Activated T-helper 2 cell treated with anti-CD3 and anti-CD28 coated beads, Interferon-gamma antibody, Interleukin-2, Interleukin-4, amounts not matched to agents 10 μg/mL and 5 μg/mL and 100 μg/mL, durations not matched to agents 14 hours and 24 hours and 36 hours (primary cell): ENCODE measurements around the gene STAM. TPM values are rescaled to one million over a fixed set of nuclear protein-coding genes. Genes with fewer than 3 reads are reported as not detected.

Experiments
- DNase-seq: peaks from one replicate; pipeline ENCODE4 v3.0.0; 2021; ENCODE audit warnings: low spot score
- H3K27ac Mint-ChIP-seq: one replicate; pipeline ENCODE4 v1.8.0; 2021; ENCODE audit warnings: mixed read lengths
- H3K27me3 Mint-ChIP-seq: one replicate; pipeline ENCODE4 v1.8.0; 2021; ENCODE audit warnings: low read depth, mixed read lengths
- H3K36me3 Mint-ChIP-seq: one replicate; pipeline ENCODE4 v1.8.0; 2021; ENCODE audit warnings: low read depth, mixed read lengths
- H3K4me1 Mint-ChIP-seq: one replicate; pipeline ENCODE4 v1.8.0; 2021; ENCODE audit warnings: low read depth, mixed read lengths
- H3K4me3 Mint-ChIP-seq: one replicate; pipeline ENCODE4 v1.8.0; 2021; ENCODE audit warnings: low read depth, mild to moderate bottlenecking, moderate library complexity, mixed read lengths
- H3K9me3 Mint-ChIP-seq: one replicate; pipeline ENCODE4 v1.8.0; 2021; ENCODE audit warnings: mixed read lengths
- intact Hi-C: fragments of 100-400 bp; cut with micrococcal nuclease; formaldehyde crosslinking; loops from one replicate; pipeline ENCODE4 v1.15.1; 2023
- total RNA-seq: library from RNA; stranded (reverse); gene quantifications from 2 replicates; pipeline ENCODE4 v1.2.3, GENCODE V29; 2022

Gene STAM
- total RNA-seq, 1 donor from 2014 or later: 33.8 TPM

DNA sequence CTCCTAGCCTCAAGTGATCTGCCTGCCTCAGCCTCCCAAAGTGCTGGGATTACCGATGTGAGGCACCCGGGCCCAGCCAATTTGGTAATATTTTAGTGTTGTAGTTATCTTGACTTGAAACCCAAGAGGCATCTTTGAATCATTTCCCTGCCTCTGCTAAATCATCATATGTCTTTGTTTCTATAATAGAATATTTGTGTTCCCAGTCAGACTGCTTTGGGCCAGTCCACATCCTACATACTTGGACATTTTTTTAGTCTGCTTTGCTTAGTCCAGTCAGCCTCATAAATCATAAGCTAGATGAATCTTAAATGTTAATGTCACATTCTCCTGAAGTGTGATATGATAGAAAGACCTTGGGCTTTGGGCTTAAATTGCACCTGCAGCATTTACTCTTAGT lies 5.9 kb downstream of the STAM start:
- no peak overlapping the region for H3K4me3 Mint-ChIP-seq
- peaks cover 43% of the 10 kb centered on the region for H3K9me3 Mint-ChIP-seq
- H3K27me3 Mint-ChIP-seq: no peaks in the 10 kb centered on the region
- H3K36me3 Mint-ChIP-seq: peaks cover 81% of the 10 kb centered on the region
- peak overlapping the region; percentile 59 for H3K27ac Mint-ChIP-seq
- intact Hi-C loops: loop anchor here (5.0 to 10.0 kb wide), 2 partner anchors 418 to 1005 kb away; partner anchors contain the start of genes ARL5B and NSUN6
- peaks cover 68% of the 10 kb centered on the region for H3K4me1 Mint-ChIP-seq
- DNase-seq: no peak

DNA sequence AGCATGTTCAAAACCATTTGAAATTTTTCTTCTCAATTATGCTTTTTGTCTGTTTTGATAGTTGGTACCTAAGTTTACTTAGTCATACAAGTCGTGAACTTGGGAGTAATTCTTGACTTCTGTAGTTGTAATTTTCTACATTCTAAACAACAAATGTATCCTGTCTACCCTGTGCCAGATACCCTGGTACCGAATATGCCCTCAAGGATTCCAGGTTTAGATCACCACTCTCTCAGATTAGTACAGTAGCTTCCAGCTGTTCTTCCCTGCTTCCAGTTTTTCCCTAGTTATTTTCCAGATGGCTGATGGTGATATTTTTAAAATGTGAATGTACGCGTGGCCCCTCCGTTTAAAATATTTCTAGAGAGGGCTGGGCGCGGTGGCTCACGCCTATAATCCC lies 6.5 kb downstream of the STAM start:
- DNase-seq: no peak
- Mint-ChIP-seq H3K27me3 (no peaks in the 10 kb centered on the region), H3K9me3 (peaks cover 49% of the 10 kb centered on the region), H3K27ac (peak overlapping the region; percentile 16), H3K36me3 (peaks cover 86% of the 10 kb centered on the region), H3K4me1 (peaks cover 70% of the 10 kb centered on the region), H3K4me3 (no peak overlapping the region)
- intact Hi-C loops: no loop called here

DNA sequence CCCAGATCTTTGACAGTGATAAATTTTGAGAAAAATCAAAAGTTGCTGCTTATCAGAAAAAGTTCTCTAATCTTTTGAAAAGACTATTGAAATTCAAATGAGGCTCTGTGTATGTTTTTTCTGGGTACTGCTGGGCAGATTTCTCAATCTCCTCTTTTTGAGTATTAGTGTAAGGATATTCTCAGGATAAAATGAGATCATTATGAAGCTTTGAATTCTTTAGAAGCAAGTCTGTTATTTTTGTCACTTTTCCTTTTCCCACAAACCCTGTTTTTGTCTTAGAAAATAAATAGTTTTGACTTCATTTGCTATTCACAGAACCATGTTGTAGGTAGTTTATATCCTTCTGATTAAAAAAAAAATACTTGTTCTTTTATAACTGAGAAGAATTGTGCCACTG lies 7.9 kb downstream of the STAM start:
- intact Hi-C loops: no loop called here
- DNase-seq: no peak
- peaks cover 70% of the 10 kb centered on the region for H3K4me1 Mint-ChIP-seq
- H3K4me3 Mint-ChIP-seq: peak overlapping the region; percentile 3
- peaks cover 50% of the 10 kb centered on the region for H3K9me3 Mint-ChIP-seq
- H3K27ac Mint-ChIP-seq: peak overlapping the region; percentile 57
- no peaks in the 10 kb centered on the region for H3K27me3 Mint-ChIP-seq
- peaks cover 95% of the 10 kb centered on the region for H3K36me3 Mint-ChIP-seq

DNA sequence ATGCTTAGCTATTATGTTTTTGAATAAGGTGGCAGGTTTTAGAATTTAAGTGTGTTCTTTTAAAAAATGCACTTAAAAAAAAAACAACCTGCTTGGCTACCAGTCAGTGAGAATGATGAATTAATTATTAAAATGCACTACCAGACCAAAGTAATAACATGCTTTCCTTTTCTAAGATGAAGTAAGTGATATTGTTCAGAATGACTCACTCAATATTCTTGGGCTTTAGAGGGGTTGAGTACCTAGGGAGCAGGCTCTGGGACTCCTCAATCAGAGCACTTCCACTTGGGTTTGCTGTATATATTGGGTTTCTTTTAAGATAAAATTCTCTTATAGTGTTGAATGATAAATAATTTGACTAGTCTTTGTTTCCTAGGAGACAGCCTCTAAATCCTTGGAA lies 8.6 kb downstream of the STAM start:
- intact Hi-C loops: no loop called here
- H3K27ac Mint-ChIP-seq: no peak overlapping the region
- no peak for DNase-seq
- H3K9me3 Mint-ChIP-seq: peaks cover 51% of the 10 kb centered on the region
- no peaks in the 10 kb centered on the region for H3K27me3 Mint-ChIP-seq
- H3K36me3 Mint-ChIP-seq: peaks cover 95% of the 10 kb centered on the region
- H3K4me3 Mint-ChIP-seq: no peak overlapping the region
- H3K4me1 Mint-ChIP-seq: peaks cover 71% of the 10 kb centered on the region

DNA sequence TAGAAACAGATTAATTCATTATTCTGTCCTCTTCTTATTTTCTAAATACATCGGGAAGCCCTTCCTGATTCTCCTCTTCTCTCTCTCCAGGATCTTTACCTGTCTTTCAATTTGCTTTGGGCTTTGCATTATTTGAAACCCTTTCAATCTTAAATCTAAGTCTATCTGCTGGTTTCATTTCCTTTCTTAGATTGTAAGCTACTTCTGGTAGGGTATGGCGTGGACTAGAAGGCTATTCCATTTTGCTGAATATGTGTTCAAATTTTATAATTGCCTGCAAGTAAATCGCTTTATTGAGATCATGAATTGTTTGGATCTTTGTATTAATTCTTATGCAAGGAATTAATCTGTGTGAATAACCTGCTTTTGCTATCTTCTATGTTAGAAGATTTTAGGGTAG lies 11.1 kb downstream of the STAM start:
- intact Hi-C loops: loop anchor here (1.0 to 2.0 kb wide), 2 partner anchors 9 to 14 kb away; no protein-coding TSS in a partner anchor
- peak overlapping the region; percentile 8 for H3K27ac Mint-ChIP-seq
- no peak for DNase-seq
- H3K4me1 Mint-ChIP-seq: peaks cover 61% of the 10 kb centered on the region
- no peaks in the 10 kb centered on the region for H3K27me3 Mint-ChIP-seq
- peaks cover 88% of the 10 kb centered on the region for H3K36me3 Mint-ChIP-seq
- peaks cover 53% of the 10 kb centered on the region for H3K9me3 Mint-ChIP-seq
- H3K4me3 Mint-ChIP-seq: no peak overlapping the region

DNA sequence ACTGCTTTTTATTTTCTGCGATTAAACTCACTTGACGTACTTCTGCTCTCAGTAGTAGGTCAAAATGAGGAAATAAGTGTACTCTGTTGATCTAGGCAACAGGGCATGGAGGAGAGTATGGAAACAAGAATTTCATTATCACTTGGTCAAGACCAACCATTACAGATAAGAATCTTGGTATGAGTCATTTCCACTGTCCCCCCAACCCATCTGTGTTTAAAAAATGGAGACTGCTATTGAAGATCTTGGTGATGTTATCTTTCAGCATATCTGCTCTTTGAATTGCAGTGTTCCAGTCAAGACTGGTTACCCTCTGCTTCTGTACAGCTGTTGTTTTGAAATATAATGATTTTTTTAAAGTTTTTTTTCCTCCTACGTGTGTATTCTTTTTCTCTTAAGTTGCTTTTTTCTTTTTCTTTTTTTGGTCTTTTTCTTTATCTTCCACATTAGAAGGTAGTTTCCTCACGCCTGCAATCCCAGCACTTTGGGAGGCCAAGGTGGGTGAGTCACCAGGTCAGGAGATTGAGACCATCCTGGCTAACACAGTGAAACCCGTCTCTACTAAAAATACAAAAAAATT lies 11.7 kb downstream of the STAM start:
- H3K36me3 Mint-ChIP-seq: peaks cover 82% of the 10 kb centered on the region
- intact Hi-C loops: loop anchor here (1.0 to 2.0 kb wide), 2 partner anchors 9 to 13 kb away; no protein-coding TSS in a partner anchor
- peak overlapping the region; percentile 11 for H3K4me3 Mint-ChIP-seq
- no peak for DNase-seq
- peak overlapping the region; percentile 70 for H3K27ac Mint-ChIP-seq
- no peaks in the 10 kb centered on the region for H3K27me3 Mint-ChIP-seq
- peaks cover 55% of the 10 kb centered on the region for H3K4me1 Mint-ChIP-seq
- peaks cover 53% of the 10 kb centered on the region for H3K9me3 Mint-ChIP-seq

DNA sequence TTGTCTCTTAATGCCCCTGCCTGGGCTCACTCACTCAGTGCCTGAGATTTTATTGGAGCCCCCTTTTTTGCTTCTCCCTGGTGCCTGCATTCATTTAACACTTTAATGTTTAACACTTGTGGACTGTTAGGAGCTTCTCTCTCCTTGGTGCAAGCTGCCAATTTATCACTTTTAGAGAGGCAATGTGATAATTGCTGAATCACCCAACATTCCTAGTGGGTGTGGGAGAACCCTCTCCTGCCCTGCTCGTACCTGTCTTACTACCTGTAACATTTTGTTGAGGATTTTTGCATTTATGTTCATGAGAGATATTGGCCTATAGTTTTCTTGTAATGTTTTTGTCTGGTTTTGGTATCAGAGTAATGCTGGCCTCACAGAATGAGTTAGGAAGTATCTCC lies 13.2 kb downstream of the STAM start:
- Mint-ChIP-seq H3K36me3 (peaks cover 82% of the 10 kb centered on the region), H3K4me1 (peaks cover 51% of the 10 kb centered on the region), H3K9me3 (peaks cover 43% of the 10 kb centered on the region)

DNA sequence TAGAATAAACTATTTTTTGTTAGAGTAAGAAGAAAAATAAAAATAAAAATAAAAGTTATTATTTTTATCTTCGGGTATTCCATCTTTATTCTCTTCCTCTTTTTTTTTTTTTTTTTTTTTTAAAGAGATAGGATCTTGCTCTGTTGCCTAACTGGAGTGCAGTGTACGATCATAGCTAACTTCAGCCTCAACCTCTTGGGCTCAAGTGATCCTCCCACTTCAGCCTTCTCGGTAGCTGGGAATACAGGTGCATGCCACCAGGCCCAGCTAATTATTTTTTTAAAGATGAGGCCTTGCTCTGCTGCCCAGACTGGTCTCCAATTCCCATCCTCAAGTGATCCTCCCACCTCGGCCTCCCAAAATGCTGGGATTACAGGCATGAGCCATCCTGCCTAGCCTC lies 15.4 kb downstream of the STAM start:
- Mint-ChIP-seq H3K9me3 (peaks cover 24% of the 10 kb centered on the region), H3K27ac (no peak overlapping the region), H3K36me3 (peaks cover 74% of the 10 kb centered on the region), H3K4me3 (no peak overlapping the region), H3K27me3 (no peaks in the 10 kb centered on the region), H3K4me1 (peaks cover 56% of the 10 kb centered on the region)
- intact Hi-C loops: no loop called here
- no peak for DNase-seq

More for the DNA sequence above, 13.2 kb downstream of the STAM start:
- H3K4me3 Mint-ChIP-seq: no peak overlapping the region
- no peaks in the 10 kb centered on the region for H3K27me3 Mint-ChIP-seq
- intact Hi-C loops: no loop called here
- DNase-seq: no peak
- H3K27ac Mint-ChIP-seq: peak overlapping the region; percentile 18

DNA sequence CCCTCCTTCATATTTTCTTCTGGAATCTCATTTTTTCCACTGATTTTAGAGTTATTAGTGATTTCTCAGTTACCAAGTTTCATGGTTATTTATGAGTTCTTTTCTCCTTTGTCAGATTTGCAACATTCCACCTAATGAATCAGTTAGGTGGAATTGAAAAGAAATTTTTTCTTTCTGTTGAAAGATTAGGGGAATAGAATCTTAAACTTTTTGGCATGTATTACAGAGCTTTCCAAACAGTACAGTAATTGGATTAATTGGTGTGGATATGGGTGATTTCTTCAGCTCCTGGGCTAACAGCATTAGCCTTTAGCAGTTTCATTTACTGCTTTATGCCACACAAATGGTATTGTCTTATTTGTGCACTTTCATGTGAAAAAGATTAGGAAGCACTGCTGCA lies 17.0 kb downstream of the STAM start:
- Mint-ChIP-seq H3K27ac (no peak overlapping the region), H3K4me3 (no peak overlapping the region), H3K36me3 (peaks cover 59% of the 10 kb centered on the region), H3K9me3 (peaks cover 13% of the 10 kb centered on the region), H3K27me3 (no peaks in the 10 kb centered on the region), H3K4me1 (peaks cover 45% of the 10 kb centered on the region)
- no peak for DNase-seq
- intact Hi-C loops: no loop called here

DNA sequence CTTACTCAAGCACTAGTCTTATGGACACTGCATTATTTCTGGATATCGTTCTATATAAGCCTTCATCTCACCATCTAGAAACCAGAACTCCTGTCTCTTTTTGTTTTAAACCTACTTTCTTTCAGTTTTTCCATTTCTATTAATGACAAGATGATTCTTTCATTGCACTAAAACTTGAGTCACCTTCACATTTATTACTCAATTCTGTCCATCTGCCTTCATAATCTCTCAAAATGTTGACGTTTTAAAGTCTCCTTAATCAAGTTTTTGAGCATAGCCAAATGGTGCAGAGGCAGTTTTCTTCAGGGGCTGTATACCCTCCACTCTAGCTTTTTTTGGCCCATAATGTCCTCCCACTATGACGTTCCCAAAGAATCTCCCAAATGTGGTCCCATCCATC lies 17.6 kb downstream of the STAM start:
- intact Hi-C loops: no loop called here
- Mint-ChIP-seq H3K4me1 (peaks cover 42% of the 10 kb centered on the region), H3K4me3 (no peak overlapping the region), H3K27ac (no peak overlapping the region), H3K27me3 (no peaks in the 10 kb centered on the region), H3K9me3 (peaks cover 13% of the 10 kb centered on the region), H3K36me3 (peaks cover 58% of the 10 kb centered on the region)
- DNase-seq: no peak

DNA sequence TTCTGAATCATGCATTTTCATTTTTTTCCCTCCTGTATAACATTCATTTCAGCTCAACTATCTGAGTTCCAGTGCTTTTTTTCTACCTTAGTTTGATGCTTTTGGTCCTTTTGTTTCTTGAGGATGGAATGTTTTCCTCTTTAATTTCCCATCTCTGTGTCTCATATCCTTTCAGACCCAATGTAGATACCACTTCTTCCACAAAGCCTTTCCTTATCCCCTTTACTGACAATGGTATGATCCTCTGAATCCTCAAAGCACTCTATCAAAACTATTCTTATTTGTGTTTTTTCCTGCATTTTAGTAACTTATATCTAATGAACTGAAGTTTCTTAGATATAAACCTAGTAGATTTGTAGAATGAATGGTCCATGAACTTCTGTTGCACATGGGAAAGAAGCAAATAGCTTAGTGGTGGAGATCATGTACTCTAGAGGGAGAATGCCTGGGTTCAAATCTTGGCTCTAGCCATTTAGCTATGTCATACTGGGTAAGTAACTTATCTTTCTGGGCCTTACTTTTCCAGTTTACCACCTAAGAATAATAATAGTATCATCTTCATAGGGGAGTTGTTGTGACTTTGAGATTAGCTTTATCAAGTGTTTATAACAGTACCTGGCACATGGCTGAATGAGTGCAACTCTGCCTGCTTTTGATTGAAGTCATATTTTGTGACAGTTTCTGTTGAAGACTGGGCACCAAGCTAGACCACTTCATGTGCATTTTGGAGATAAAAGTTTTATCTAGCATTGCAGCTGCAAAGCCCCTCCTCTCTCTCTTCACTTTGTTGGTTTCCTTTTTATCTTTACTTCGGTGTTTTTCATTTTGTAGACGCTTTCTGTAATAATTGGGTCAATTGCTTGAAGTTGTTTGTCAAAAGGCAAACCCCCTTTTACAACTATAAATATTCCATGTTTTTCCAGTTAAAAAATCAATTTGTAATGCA lies 18.5 kb downstream of the STAM start:
- DNase-seq: no peak
- peaks cover 52% of the 10 kb centered on the region for H3K36me3 Mint-ChIP-seq
- H3K27me3 Mint-ChIP-seq: no peaks in the 10 kb centered on the region
- H3K9me3 Mint-ChIP-seq: peaks cover 13% of the 10 kb centered on the region
- H3K4me1 Mint-ChIP-seq: peaks cover 37% of the 10 kb centered on the region
- intact Hi-C loops: no loop called here
- H3K27ac Mint-ChIP-seq: peak overlapping the region; percentile 1
- H3K4me3 Mint-ChIP-seq: peak overlapping the region; percentile 30

DNA sequence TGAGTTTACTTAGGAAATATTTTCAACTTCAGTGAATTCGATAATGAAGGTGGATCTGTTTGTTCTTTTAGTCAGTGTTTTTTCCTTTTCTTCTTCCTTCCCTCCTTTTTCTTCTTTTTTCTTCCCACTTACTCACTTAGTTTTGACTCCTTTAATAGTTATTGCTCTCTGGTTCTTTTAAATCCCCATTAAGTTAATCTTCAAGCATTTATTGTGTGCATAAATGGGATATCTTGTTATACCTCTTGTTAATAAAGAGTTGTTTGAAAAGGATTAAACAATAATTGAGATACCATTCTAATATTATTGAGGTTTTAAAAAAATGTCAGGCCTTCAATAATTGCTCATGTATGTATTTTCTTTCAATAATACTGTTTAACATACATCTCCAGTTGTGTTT lies 19.5 kb downstream of the STAM start:
- H3K4me1 Mint-ChIP-seq: peaks cover 37% of the 10 kb centered on the region
- no peak overlapping the region for H3K27ac Mint-ChIP-seq
- no peak for DNase-seq
- no peak overlapping the region for H3K4me3 Mint-ChIP-seq
- intact Hi-C loops: no loop called here
- H3K27me3 Mint-ChIP-seq: no peaks in the 10 kb centered on the region
- peaks cover 50% of the 10 kb centered on the region for H3K36me3 Mint-ChIP-seq
- H3K9me3 Mint-ChIP-seq: peaks cover 4% of the 10 kb centered on the region

DNA sequence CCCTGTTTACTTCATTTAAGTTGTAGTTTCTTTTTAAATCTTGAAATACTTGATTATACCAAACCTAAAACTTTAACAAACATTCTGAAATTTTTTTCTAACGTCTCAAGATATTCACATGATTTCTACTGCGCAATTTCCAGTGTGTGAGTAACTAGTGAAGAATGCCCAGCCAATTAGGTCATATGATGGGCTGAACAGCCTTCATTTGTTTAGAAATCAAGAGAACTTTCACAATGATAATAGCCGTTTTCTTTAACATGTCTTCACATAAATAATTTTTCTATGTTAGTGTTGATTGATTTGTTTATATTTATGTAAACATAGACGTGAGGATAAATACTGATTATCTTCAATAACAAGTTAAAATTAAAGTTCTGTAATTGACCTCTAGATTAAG lies 21.8 kb downstream of the STAM start:
- no peak overlapping the region for H3K27ac Mint-ChIP-seq
- intact Hi-C loops: no loop called here
- peaks cover 55% of the 10 kb centered on the region for H3K36me3 Mint-ChIP-seq
- no peaks in the 10 kb centered on the region for H3K27me3 Mint-ChIP-seq
- H3K4me3 Mint-ChIP-seq: no peak overlapping the region
- DNase-seq: no peak
- H3K9me3 Mint-ChIP-seq: no peaks in the 10 kb centered on the region
- H3K4me1 Mint-ChIP-seq: peaks cover 48% of the 10 kb centered on the region
